ENCODE measurements around the gene SF3B2. TPM values are rescaled to one million over a fixed set of nuclear protein-coding genes. Genes with fewer than 3 reads are reported as not detected.

Gene SF3B2
- total and polyA plus RNA-seq, 9 of the 15 experiments (the other 6 are each of a cell fraction or from before 2014, with no cell fraction given), result 58.3 to 248 (median 157) TPM

- TF ChIP-seq MAFF (IDR thresholded peaks at IDR 0.05; ENCODE audit: low read length) (no peak), RFX5 (IDR thresholded peaks at IDR 0.05; ENCODE audit: low read depth, low read length) (no peak), ZSCAN32 (CRISPR knock-in tag; IDR thresholded peaks at IDR 0.05) (no peak), NFIC (IDR thresholded peaks at IDR 0.05) (0 out of 2 replicates have a peak, but pooled peaks have one; percentile 22), NR2F6 (CRISPR knock-in tag; IDR thresholded peaks at IDR 0.05) (no peak), HNRNPL (IDR thresholded peaks at IDR 0.05; ENCODE audit: low read depth, low read length) (no peak), SPI1 (IDR thresholded peaks at IDR 0.05; ENCODE audit: borderline replicate concordance, low read depth, low read length) (no peak), TCF7L2 (IDR thresholded peaks at IDR 0.05; ENCODE audit: low read depth, low read length) (no peak), ZNF24 (IDR thresholded peaks at IDR 0.05) (no peak), DDX20 (tag; IDR thresholded peaks at IDR 0.05; ENCODE audit: low read depth) (no peak), NCOA6 (IDR thresholded peaks at IDR 0.05) (no peak), ZNF263 (CRISPR knock-in tag; IDR thresholded peaks at IDR 0.05; ENCODE audit: borderline replicate concordance) (no peak), HMBOX1 (IDR thresholded peaks at IDR 0.05) (no peak), NFATC3 (IDR thresholded peaks at IDR 0.05) (no peak), RBFOX2 (IDR thresholded peaks at IDR 0.05; ENCODE audit: low read depth, low read length) (no peak), ZNF449 (CRISPR knock-in tag; IDR thresholded peaks at IDR 0.05) (no peak), ZNF318 (IDR thresholded peaks at IDR 0.05; ENCODE audit: borderline replicate concordance in 1 of 2, low read depth in 1 of 2) (no peak), SMAD3 (CRISPR knock-in tag; conservative IDR thresholded peaks at IDR 0.05) (no peak)
- TF ChIP-seq, protein P1, sequence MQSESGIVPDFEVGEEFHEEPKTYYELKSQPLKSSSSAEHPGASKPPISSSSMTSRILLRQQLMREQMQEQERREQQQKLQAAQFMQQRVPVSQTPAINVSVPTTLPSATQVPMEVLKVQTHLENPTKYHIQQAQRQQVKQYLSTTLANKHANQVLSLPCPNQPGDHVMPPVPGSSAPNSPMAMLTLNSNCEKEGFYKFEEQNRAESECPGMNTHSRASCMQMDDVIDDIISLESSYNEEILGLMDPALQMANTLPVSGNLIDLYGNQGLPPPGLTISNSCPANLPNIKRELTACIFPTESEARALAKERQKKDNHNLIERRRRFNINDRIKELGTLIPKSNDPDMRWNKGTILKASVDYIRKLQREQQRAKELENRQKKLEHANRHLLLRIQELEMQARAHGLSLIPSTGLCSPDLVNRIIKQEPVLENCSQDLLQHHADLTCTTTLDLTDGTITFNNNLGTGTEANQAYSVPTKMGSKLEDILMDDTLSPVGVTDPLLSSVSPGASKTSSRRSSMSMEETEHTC (IDR thresholded peaks at IDR 0.05), result no peak
These were observed 44.1 kb upstream of the SF3B2 start (continued) for GRCh38 chr11:66008095-66008467.

Data from K562 (cell line).